GM23338 (cell line): ENCODE measurements around the gene KLF18.

Experiments used
- CREB1 ChIP-seq: fragments of 250-450 bp; sonication (Bioruptor Pico); IDR thresholded peaks from 2 replicates; pipeline ENCODE4 v1.5.0; 2020; ENCODE audit warnings: low read depth, mild to moderate bottlenecking, moderate library complexity
- CTCF ChIP-seq, 2 experiments: fragments of 200-600 bp in 1 of 2; sonication (generic) in 1 of 2; conservative IDR thresholded peaks; 2 replicates each; pipeline versions ENCODE4 v1.5.1 to v1.6.1; 2016 to 2017; ENCODE audit warnings: antibody characterized with exemption in 2 of 2, low read depth in 2 of 2, mild to moderate bottlenecking in 2 of 2, moderate library complexity in 1 of 2
- ETS1 ChIP-seq: IDR thresholded peaks from 2 replicates; pipeline ENCODE4 v1.6.1; 2016; ENCODE audit warnings: antibody characterized with exemption
- EZH2 ChIP-seq: fragments of 200-600 bp; sonication (generic); IDR thresholded peaks from one replicate; pipeline ENCODE4 v1.8.0; 2017; ENCODE audit warnings: antibody characterized with exemption, mild to moderate bottlenecking, low read depth; ENCODE audit not compliant: unreplicated experiment
- EZH2phosphoT487 ChIP-seq: fragments of 200-600 bp; sonication (generic); IDR thresholded peaks from one replicate; pipeline ENCODE4 v1.8.1; 2018; ENCODE audit warnings: antibody characterized with exemption; ENCODE audit not compliant: unreplicated experiment
- JUNB ChIP-seq: IDR thresholded peaks from one replicate; pipeline ENCODE4 v1.6.1; 2016; ENCODE audit warnings: antibody characterized with exemption; ENCODE audit not compliant: unreplicated experiment
- POLR2AphosphoS5 ChIP-seq: IDR thresholded peaks from 2 replicates; pipeline ENCODE4 v1.6.1; 2016; ENCODE audit warnings: antibody characterized with exemption, low read depth
- REST ChIP-seq: IDR thresholded peaks from one replicate; pipeline ENCODE4 v1.6.1; 2018; ENCODE audit warnings: antibody characterized with exemption; ENCODE audit not compliant: unreplicated experiment
- STAT1 ChIP-seq: IDR thresholded peaks from one replicate; pipeline ENCODE4 v1.6.1; 2016; ENCODE audit warnings: antibody characterized with exemption; ENCODE audit not compliant: unreplicated experiment
- ZNF331 ChIP-seq: fragments of 250-450 bp; sonication (Bioruptor Pico); IDR thresholded peaks from 2 replicates; pipeline ENCODE4 v1.5.0; 2020; ENCODE audit warnings: low read depth, mild to moderate bottlenecking, moderate library complexity

- TF ChIP-seq EZH2 (no peak), CTCF (conservative IDR thresholded peaks at IDR 0.05; ENCODE audit: low read depth in 2 of 2) (no peak), EZH2phosphoT487 (no peak), POLR2AphosphoS5 (no peak), REST (no peak), CREB1 (CRISPR knock-in tag) (no peak), STAT1 (no peak), ETS1 (no peak), JUNB (no peak), ZNF331 (CRISPR knock-in tag) (no peak)
Measured at GRCh38 chr1:44147582-44147981, 6.2 kb upstream of the KLF18 start.
